HG03342 (cell line): Measurements from ENCODE around the gene SSU72.

ENCODE experiments used
- ATAC-seq: cut with Tn5 transposase; IDR thresholded peaks from one replicate; pipeline ENCODE4 v1.9.1; 2021; ENCODE audit warnings: mild to moderate bottlenecking, moderate library complexity; ENCODE audit not compliant: unreplicated experiment

The SSU72 gene

GRCh38 chr1:1612104-1612400, 37.4 kb upstream of the SSU72 start:
- no peak for ATAC-seq

GRCh38 chr1:1610796-1611195, 36.1 kb upstream of the SSU72 start:
- no peak for ATAC-seq

- ATAC-seq, result no peak
These were observed 35.3 kb upstream of the SSU72 start for GRCh38 chr1:1609822-1610485.

- no peak for ATAC-seq
These were observed 31.6 kb upstream of the SSU72 start for GRCh38 chr1:1606232-1606631.

- ATAC-seq, result no peak
These were observed 31.1 kb upstream of the SSU72 start for GRCh38 chr1:1605724-1606123.

- ATAC-seq, result no peak
These were observed 30.4 kb upstream of the SSU72 start for GRCh38 chr1:1605034-1605591.

GRCh38 chr1:1604374-1605033, 29.8 kb upstream of the SSU72 start:
- no peak for ATAC-seq

- no peak for ATAC-seq
These were observed 29.2 kb upstream of the SSU72 start for GRCh38 chr1:1603671-1604373.

GRCh38 chr1:1602968-1603506, 28.4 kb upstream of the SSU72 start:
- no peak for ATAC-seq

GRCh38 chr1:1602304-1602967, 27.8 kb upstream of the SSU72 start:
- no peak for ATAC-seq

- ATAC-seq, result no peak
These were observed 27.1 kb upstream of the SSU72 start for GRCh38 chr1:1601564-1602303.

- no peak for ATAC-seq
These were observed 26.3 kb upstream of the SSU72 start for GRCh38 chr1:1600861-1601563.

- ATAC-seq, result no peak
These were observed 25.5 kb upstream of the SSU72 start, which contains the start of gene FNDC10 for GRCh38 chr1:1599935-1600860. Gene FNDC10 (minus strand): TSS chr1:1600135. CDS start chr1:1600015, 120 bp downstream.

GRCh38 chr1:1599030-1599934, 24.6 kb upstream of the SSU72 start:
- no peak for ATAC-seq

- ATAC-seq, result no peak
These were observed 24.0 kb upstream of the SSU72 start for GRCh38 chr1:1598720-1599029.

GRCh38 chr1:1598051-1598719, 23.5 kb upstream of the SSU72 start:
- ATAC-seq, result no peak

GRCh38 chr1:1597275-1597930, 22.7 kb upstream of the SSU72 start:
- no peak for ATAC-seq
